Pancreas (tissue), 10 donors: ENCODE measurements around the gene GRK5. TPM values are rescaled to one million over a fixed set of nuclear protein-coding genes. Genes with fewer than 3 reads are reported as not detected.

Experiments
- ATAC-seq, 4 donors: fragments of 200-7000 bp; cut with Tn5 transposase; one replicate each; pipeline versions ENCODE4 v1.8.0 to v1.9.1; 2020; ENCODE audit warnings: mild to moderate bottlenecking in 4 of 4, moderate library complexity in 4 of 4
- DNase-seq, 6 donors: peaks; one replicate each; pipeline ENCODE4 v3.0.0-alpha.2; 2020
- FAIRE-seq: peaks from 2 replicates; lab custom pipeline; 2012; peaks lifted over from hg19 to GRCh38; lab: Jason Lieb, UNC
- H3K27ac ChIP-seq, 4 donors: fragments of 200-600 bp; sonication (generic); 1 replicate in 3 of 4; 2 replicates in 1 of 4; pipeline versions ENCODE4 v1.5.0 to v1.8.0; 2020
- H3K27me3 ChIP-seq, 4 donors: fragments of 200-600 bp; one replicate each; pipeline ENCODE4 v1.8.0; 2021
- H3K36me3 ChIP-seq, 3 donors: fragments of 200-600 bp; sonication (generic) in 1 of 3; one replicate each; pipeline versions ENCODE4 v1.5.0 to v1.8.0; 2020 to 2021
- H3K4me1 ChIP-seq, 3 donors: fragments of 200-600 bp; one replicate each; pipeline ENCODE4 v1.8.0; 2021
- H3K4me3 ChIP-seq, 4 donors: fragments of 200-600 bp; sonication (generic) in 2 of 4; one replicate each; pipeline versions ENCODE4 v1.5.0 to v1.8.0; 2020 to 2021
- H3K9me3 ChIP-seq, 4 donors: fragments of 200-600 bp; one replicate each; pipeline ENCODE4 v1.8.0; 2021
- WGBS, 2 donors: extraction: QIAGEN DNeasy Blood & Tissue Kit; methylation state at CpG; one replicate each; pipeline ENCODE4 v1.1.7; 2013; 5-methylcytosine and 5-hydroxymethylcytosine counted together
- intact Hi-C, 3 donors: fragments of 100-400 bp; cut with DNase I; formaldehyde crosslinking; loops; one replicate each; pipeline versions ENCODE4 v1.11.1 to v1.14.2; 2022
- polyA plus RNA-seq, 2 donors: library from polyadenylated mRNA; stranded (reverse); fragments of 200-250 nt; gene quantifications; one replicate each; pipeline ENCODE4 v1.2.3, GENCODE V29; 2013
- total RNA-seq, 6 donors: library from RNA; stranded (reverse); fragmentation: NEBNext Ultra II Directional in 4 of 6; extraction: Animal tissue kit (Norgen Biotek cat#: 25700) in 4 of 6; gene quantifications; one replicate each; pipeline versions ENCODE4 v1.2.1 to v1.2.4, GENCODE V29; 2021 to 2023
- TF ChIP-seq, protein P1 (sequence below), 4 donors: fragments of 200-600 bp; sonication (generic) in 3 of 4; IDR thresholded peaks; one replicate each; pipeline versions ENCODE4 v1.5.0 to v1.8.0; 2021; ENCODE audit warnings: antibody characterized with exemption in 4 of 4
- donor health status: healthy with polysubstance abuse.
- donor health status: DM: no; HTN: no; CAD: no; lungs with moderate emphysema.
- donor health status: DM: no; HTN: no; CAD: no.
- donor health status: control.
- donor health status: control.
- donor health status: Bipolar disorder and iron deficiency.
- donor health status: DM: yes; HTN: yes; CAD: no.
- donor health status: DM: no; HTN: no; CAD: no.
- donor health status: DM: no; HTN: no; CAD: no.
- donor health status: DM: yes; HTN: yes; CAD: no.

Gene GRK5
- total and polyA plus RNA-seq, 8 donors, result 1.4 to 6.0 (median 2.5) TPM

GRCh38 chr10:119377958-119378736 is 170.8 kb downstream of the GRK5 start:
- 87 to 88% methylated on average over 29 of the region's 29 CpGs for WGBS, 2 donors
- Histone ChIP-seq H3K27ac (no peak overlapping the region), H3K4me1 (no peaks in the 10 kb centered on the region), H3K27me3 (no peaks in the 10 kb centered on the region), H3K4me3 (no peak overlapping the region), H3K36me3 (no peaks in the 10 kb centered on the region), H3K9me3 (no peaks in the 10 kb centered on the region)
- intact Hi-C loops, result no loop called here
- FAIRE-seq, result no peak
- TF ChIP-seq, protein P1, sequence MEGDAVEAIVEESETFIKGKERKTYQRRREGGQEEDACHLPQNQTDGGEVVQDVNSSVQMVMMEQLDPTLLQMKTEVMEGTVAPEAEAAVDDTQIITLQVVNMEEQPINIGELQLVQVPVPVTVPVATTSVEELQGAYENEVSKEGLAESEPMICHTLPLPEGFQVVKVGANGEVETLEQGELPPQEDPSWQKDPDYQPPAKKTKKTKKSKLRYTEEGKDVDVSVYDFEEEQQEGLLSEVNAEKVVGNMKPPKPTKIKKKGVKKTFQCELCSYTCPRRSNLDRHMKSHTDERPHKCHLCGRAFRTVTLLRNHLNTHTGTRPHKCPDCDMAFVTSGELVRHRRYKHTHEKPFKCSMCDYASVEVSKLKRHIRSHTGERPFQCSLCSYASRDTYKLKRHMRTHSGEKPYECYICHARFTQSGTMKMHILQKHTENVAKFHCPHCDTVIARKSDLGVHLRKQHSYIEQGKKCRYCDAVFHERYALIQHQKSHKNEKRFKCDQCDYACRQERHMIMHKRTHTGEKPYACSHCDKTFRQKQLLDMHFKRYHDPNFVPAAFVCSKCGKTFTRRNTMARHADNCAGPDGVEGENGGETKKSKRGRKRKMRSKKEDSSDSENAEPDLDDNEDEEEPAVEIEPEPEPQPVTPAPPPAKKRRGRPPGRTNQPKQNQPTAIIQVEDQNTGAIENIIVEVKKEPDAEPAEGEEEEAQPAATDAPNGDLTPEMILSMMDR (IDR thresholded peaks at IDR 0.05), result no peak
- DNase-seq, result no peak
- ATAC-seq, result no peak

GRCh38 chr10:119378737-119379067 is 171.3 kb downstream of the GRK5 start:
- ATAC-seq (no peak), FAIRE-seq (no peak), DNase-seq (no peak)
- no peaks in the 10 kb centered on the region for H3K9me3 ChIP-seq
- H3K27ac ChIP-seq, result no peak overlapping the region
- H3K27me3 ChIP-seq, result no peaks in the 10 kb centered on the region
- no peaks in the 10 kb centered on the region for H3K36me3 ChIP-seq
- H3K4me3 ChIP-seq, result no peak overlapping the region
- TF ChIP-seq, protein P1 (IDR thresholded peaks at IDR 0.05), result no peak
- 95 to 97% methylated on average over 8 of the region's 8 CpGs for WGBS, 2 donors
- intact Hi-C loops, result no loop called here
- no peaks in the 10 kb centered on the region for H3K4me1 ChIP-seq

- TF ChIP-seq, protein P1 (IDR thresholded peaks at IDR 0.05), result no peak
- no peak for FAIRE-seq
- WGBS, 2 donors, result 89 to 92% methylated on average over 10 of the region's 10 CpGs
Measured at GRCh38 chr10:119379466-119380071, 172.2 kb downstream of the GRK5 start.

DNA sequence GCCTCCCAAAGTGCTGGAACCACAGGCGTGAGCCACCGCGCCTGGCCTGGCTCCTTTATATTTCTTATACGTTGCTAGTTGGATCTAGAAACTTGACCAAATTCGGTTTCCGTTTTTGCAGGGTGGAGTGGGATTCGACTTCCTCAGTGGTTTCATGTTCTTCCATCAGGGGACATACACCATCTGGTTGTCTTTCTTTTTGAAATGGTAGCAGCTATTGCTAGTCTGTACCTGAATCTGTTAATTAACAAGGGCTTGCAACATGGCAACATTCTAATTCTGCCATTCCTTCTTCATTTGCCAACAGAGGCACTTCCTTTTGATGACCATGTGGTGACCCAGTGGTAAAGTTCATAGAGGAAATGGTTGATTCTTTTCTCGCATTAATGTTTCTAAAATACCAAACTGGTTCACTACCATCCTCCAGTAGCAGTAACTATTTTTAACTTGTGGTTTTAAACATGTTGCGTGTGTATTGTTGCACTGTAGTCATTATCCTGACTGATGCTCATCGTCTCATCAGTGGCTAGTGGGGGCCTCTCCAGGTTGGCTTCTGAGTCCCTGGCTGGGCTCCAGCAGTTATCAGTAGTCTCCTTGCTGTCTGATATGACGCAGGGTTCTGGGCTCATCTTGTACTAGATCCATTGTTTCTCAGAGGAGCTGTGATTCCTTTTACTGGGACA is 175.9 kb downstream of the GRK5 start:
- Histone ChIP-seq H3K27ac (no peak overlapping the region), H3K27me3 (no peaks in the 10 kb centered on the region), H3K4me3 (no peak overlapping the region), H3K9me3 (no peaks in the 10 kb centered on the region), H3K4me1 (no peaks in the 10 kb centered on the region), H3K36me3 (no peaks in the 10 kb centered on the region)
- no peak for ATAC-seq
- intact Hi-C loops, result no loop called here
- WGBS, 2 donors, result 87 to 88% methylated on average over 11 of the region's 11 CpGs
- FAIRE-seq, result no peak
- DNase-seq, result no peak
- TF ChIP-seq, protein P1 (IDR thresholded peaks at IDR 0.05), result no peak

More at GRCh38 chr10:119379466-119380071, 172.2 kb downstream of the GRK5 start:
- ATAC-seq, result no peak
- Histone ChIP-seq H3K4me3 (no peak overlapping the region), H3K9me3 (no peaks in the 10 kb centered on the region), H3K27ac (no peak overlapping the region), H3K36me3 (no peaks in the 10 kb centered on the region), H3K4me1 (no peaks in the 10 kb centered on the region), H3K27me3 (no peaks in the 10 kb centered on the region)
- intact Hi-C loops, result no loop called here
- no peak for DNase-seq
